ENCODE data around the gene SLC16A12. TPM values are rescaled to one million over a fixed set of nuclear protein-coding genes. Genes with fewer than 3 reads are reported as not detected.

Gene SLC16A12
- under 1 TPM in 2 of 4 donors, not detected in 2; 0.21 to 0.89 TPM for polyA plus RNA-seq
- long read RNA-seq, donor 1 = 0 reads
- long read RNA-seq, donor 2 = 0 reads
- long read RNA-seq, donor 3 = 0 reads
- long read RNA-seq, donor 4 = 0 reads
- long read RNA-seq, donor 5 = 0 reads
- long read RNA-seq, donor 6 = 0 reads
- long read RNA-seq, donor 7 = 0 reads
- long read RNA-seq, donor 8 = 0 reads
- long read RNA-seq, donor 9 = 0 reads
- long read RNA-seq, donor 10 = 0 reads

DNA sequence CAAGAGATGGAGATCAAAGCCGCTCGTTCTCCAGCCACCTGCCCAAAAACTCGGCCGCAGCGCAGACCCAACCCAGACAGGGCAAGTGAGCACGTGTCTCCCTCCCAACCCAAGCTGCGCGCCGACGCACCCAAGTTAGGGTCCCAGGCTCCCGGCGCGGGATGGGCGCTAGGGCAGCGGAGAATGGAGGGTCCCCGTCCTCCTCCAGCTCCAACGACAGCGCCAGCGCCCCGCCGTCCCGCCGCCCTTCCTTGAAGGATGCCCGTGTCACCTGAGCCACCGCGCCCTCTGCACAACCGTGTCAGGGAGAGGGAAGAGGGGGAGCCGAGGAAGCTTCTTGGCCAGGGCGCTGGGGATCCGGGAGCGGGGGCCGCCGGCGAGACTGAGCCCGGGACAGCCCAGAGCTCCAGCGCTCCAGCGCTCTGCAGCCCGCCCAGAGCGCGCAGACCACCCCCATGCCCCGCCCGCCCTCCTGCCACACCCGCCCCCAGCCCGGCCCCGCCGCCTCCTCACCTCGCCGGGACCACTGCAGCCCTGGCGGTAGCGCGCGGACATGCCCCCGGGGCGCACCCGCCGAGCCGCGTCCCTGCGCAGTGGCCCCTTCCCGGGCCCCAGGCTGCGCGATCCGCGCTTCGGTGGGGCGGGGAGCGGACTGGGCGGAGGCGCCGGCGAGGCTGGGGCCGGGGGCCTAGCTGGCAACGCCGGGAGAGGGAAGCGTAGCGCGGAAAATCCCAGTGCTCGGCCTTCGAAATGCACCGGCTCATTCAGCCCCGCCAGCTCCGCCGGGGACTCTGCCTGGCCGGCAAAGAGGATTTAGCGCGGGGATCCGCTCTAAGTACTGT, at the start of gene SLC16A12:
TSS of gene SLC16A12 (minus strand) at position 424 of the 842 bp plus-strand sequence. CDS start 73,016 bp downstream, outside the sequence.
- WGBS, 3 donors = 1 to 4% (median 2%) methylated on average over 53 to 87 of the region's 87 CpGs
- no peaks in the 10 kb centered on the region for H3K9me3 ChIP-seq (ENCODE audit: control insufficient read depth in 2 of 2, insufficient read depth in 1 of 2, low read depth in 1 of 2, low read length in 1 of 2)
- FAIRE-seq (no peak), DNase-seq (peak in 1 of 2 donors; percentile 58)
- peaks cover 0 to 63% (median 24%) of the 10 kb centered on the region in 3 donors for H3K27me3 ChIP-seq (ENCODE audit: control insufficient read depth in 3 of 3, insufficient read depth in 3 of 3, low read length in 3 of 3)
- peaks cover 2 to 12% (median 5%) of the 10 kb centered on the region in 3 donors for H3K4me1 ChIP-seq (ENCODE audit: control insufficient read depth in 3 of 3, insufficient read depth in 2 of 3, low read depth in 1 of 3, low read length in 2 of 3)
- peak within 1 kb of the TSS; percentile 3 to 35 (median 26) for H3K4me3 ChIP-seq (ENCODE audit: low read depth in 1 of 3, low read length in 3 of 3)
- no peak within 1 kb of the TSS for H3K27ac ChIP-seq (ENCODE audit: low read depth in 1 of 3, low read length in 2 of 3)
- H3K36me3 ChIP-seq (ENCODE audit: control insufficient read depth in 3 of 3, insufficient read depth in 2 of 3, low read depth in 1 of 3, low read length in 3 of 3) = no peaks in the 10 kb centered on the region

GRCh38 chr10:89582022-89582421, 46.6 kb upstream of the SLC16A12 start:
- no peaks in the 10 kb centered on the region for H3K9me3 ChIP-seq (ENCODE audit: control insufficient read depth in 2 of 2, insufficient read depth in 1 of 2, low read depth in 1 of 2, low read length in 1 of 2)
- FAIRE-seq (no peak), DNase-seq (no peak)
- 92 to 97% (median 94%) methylated on average over 1 of the region's 1 CpG for WGBS, 3 donors
- H3K36me3 ChIP-seq (ENCODE audit: control insufficient read depth in 3 of 3, insufficient read depth in 2 of 3, low read depth in 1 of 3, low read length in 3 of 3) = peaks cover 0 to 2% (median 0%) of the 10 kb centered on the region in 3 donors
- H3K4me3 ChIP-seq (ENCODE audit: low read depth in 1 of 3, low read length in 3 of 3) = no peak overlapping the region
- H3K27ac ChIP-seq (ENCODE audit: low read depth in 1 of 3, low read length in 2 of 3) = no peak overlapping the region
- no peaks in the 10 kb centered on the region for H3K27me3 ChIP-seq (ENCODE audit: control insufficient read depth in 3 of 3, insufficient read depth in 3 of 3, low read length in 3 of 3)
- no peaks in the 10 kb centered on the region for H3K4me1 ChIP-seq (ENCODE audit: control insufficient read depth in 3 of 3, insufficient read depth in 2 of 3, low read depth in 1 of 3, low read length in 2 of 3)

DNA sequence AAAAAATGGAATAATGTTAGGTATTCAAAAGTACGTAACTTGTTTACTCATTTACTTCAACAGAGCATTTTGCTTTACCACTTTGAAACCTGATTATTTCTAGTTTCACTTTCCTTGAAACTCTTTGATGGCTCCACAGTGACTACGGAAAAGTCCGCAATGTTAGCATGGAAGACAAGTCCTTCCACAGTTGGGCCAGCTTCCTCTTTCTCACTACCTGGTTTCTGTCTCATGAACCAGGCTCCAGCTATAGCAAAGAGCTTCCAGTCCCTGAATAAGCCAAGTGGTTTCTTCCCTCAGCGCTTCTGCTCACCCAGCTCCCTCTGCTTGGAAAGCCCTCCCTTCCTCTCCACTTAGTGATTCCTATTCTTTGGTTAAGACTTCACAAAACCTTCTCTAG, 44.8 kb upstream of the SLC16A12 start:
- Histone ChIP-seq H3K27me3 (ENCODE audit: control insufficient read depth in 3 of 3, insufficient read depth in 3 of 3, low read length in 3 of 3) (no peaks in the 10 kb centered on the region), H3K36me3 (ENCODE audit: control insufficient read depth in 3 of 3, insufficient read depth in 2 of 3, low read depth in 1 of 3, low read length in 3 of 3) (peaks cover 0 to under 1% (median 0%) of the 10 kb centered on the region in 3 donors), H3K4me3 (ENCODE audit: low read depth in 1 of 3, low read length in 3 of 3) (no peak overlapping the region), H3K4me1 (ENCODE audit: control insufficient read depth in 3 of 3, insufficient read depth in 2 of 3, low read depth in 1 of 3, low read length in 2 of 3) (no peaks in the 10 kb centered on the region), H3K27ac (ENCODE audit: low read depth in 1 of 3, low read length in 2 of 3) (no peak overlapping the region), H3K9me3 (ENCODE audit: control insufficient read depth in 2 of 2, insufficient read depth in 1 of 2, low read depth in 1 of 2, low read length in 1 of 2) (no peaks in the 10 kb centered on the region)
- WGBS, 3 donors = 82 to 89% (median 88%) methylated on average over 4 of the region's 4 CpGs
- no peak for FAIRE-seq
- peak in 1 of 2 donors; percentile 25 for DNase-seq

DNA sequence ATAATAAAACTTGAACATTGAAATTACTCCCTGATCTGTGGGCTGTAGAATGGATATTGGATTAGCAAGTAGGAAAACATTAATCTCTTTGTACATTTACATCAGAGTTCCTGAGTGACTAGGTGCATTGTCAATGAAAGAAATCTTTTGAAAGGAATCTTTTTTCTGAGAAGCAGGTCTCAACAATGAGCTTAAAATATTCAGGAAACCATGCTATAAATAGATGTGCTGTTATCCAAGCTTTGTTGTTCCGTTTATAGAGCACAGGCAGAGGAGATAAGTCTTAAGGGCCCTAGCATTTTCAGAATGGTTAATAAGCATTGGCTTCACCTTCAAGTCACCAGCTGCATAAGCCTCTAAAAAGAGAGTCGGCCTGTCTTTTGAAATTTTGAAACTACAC, 41.3 kb upstream of the SLC16A12 start:
- no peak for FAIRE-seq
- WGBS, 3 donors = 75 to 89% (median 87%) methylated on average over 2 of the region's 2 CpGs
- H3K36me3 ChIP-seq (ENCODE audit: control insufficient read depth in 3 of 3, insufficient read depth in 2 of 3, low read depth in 1 of 3, low read length in 3 of 3) = no peaks in the 10 kb centered on the region
- no peak overlapping the region for H3K27ac ChIP-seq (ENCODE audit: low read depth in 1 of 3, low read length in 2 of 3)
- no peaks in the 10 kb centered on the region for H3K4me1 ChIP-seq (ENCODE audit: control insufficient read depth in 3 of 3, insufficient read depth in 2 of 3, low read depth in 1 of 3, low read length in 2 of 3)
- H3K9me3 ChIP-seq (ENCODE audit: control insufficient read depth in 2 of 2, insufficient read depth in 1 of 2, low read depth in 1 of 2, low read length in 1 of 2) = no peaks in the 10 kb centered on the region
- DNase-seq = no peak
- no peak overlapping the region for H3K4me3 ChIP-seq (ENCODE audit: low read depth in 1 of 3, low read length in 3 of 3)
- no peaks in the 10 kb centered on the region for H3K27me3 ChIP-seq (ENCODE audit: control insufficient read depth in 3 of 3, insufficient read depth in 3 of 3, low read length in 3 of 3)

- Histone ChIP-seq H3K4me3 (ENCODE audit: low read depth in 1 of 3, low read length in 3 of 3) (no peak overlapping the region), H3K9me3 (ENCODE audit: control insufficient read depth in 2 of 2, insufficient read depth in 1 of 2, low read depth in 1 of 2, low read length in 1 of 2) (no peaks in the 10 kb centered on the region), H3K27ac (ENCODE audit: low read depth in 1 of 3, low read length in 2 of 3) (no peak overlapping the region), H3K27me3 (ENCODE audit: control insufficient read depth in 3 of 3, insufficient read depth in 3 of 3, low read length in 3 of 3) (no peaks in the 10 kb centered on the region), H3K4me1 (ENCODE audit: control insufficient read depth in 3 of 3, insufficient read depth in 2 of 3, low read depth in 1 of 3, low read length in 2 of 3) (no peaks in the 10 kb centered on the region), H3K36me3 (ENCODE audit: control insufficient read depth in 3 of 3, insufficient read depth in 2 of 3, low read depth in 1 of 3, low read length in 3 of 3) (no peaks in the 10 kb centered on the region)
- 92 to 95% (median 93%) methylated on average over 3 of the region's 3 CpGs for whole genome bisulfite sequencing, 3 donors
- FAIRE-seq = no peak
- DNase-seq = no peak
Observed at GRCh38 chr10:89576022-89576421, 40.6 kb upstream of the SLC16A12 start.

DNA sequence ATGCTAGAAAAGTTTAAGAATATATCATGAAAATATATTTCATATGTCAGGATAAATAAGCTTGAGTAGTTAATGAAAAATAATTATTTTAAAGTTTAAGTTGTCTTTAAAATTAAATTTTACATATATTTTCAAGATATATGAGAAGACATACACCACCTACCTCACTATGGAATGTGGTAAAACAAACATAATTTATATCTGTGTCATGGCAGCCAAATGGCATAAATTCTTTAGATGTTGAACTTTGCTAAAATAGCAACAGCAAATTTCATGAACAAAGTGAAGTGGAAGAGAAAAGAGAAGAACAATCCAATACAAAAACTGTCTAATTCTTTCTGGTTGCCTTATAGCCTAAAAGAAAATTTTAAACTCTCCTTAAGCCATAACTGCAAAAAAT, 39.6 kb upstream of the SLC16A12 start:
- Histone ChIP-seq H3K27me3 (ENCODE audit: control insufficient read depth in 3 of 3, insufficient read depth in 3 of 3, low read length in 3 of 3) (no peaks in the 10 kb centered on the region), H3K36me3 (ENCODE audit: control insufficient read depth in 3 of 3, insufficient read depth in 2 of 3, low read depth in 1 of 3, low read length in 3 of 3) (no peaks in the 10 kb centered on the region), H3K4me1 (ENCODE audit: control insufficient read depth in 3 of 3, insufficient read depth in 2 of 3, low read depth in 1 of 3, low read length in 2 of 3) (no peaks in the 10 kb centered on the region), H3K9me3 (ENCODE audit: control insufficient read depth in 2 of 2, insufficient read depth in 1 of 2, low read depth in 1 of 2, low read length in 1 of 2) (no peaks in the 10 kb centered on the region), H3K27ac (ENCODE audit: low read depth in 1 of 3, low read length in 2 of 3) (no peak overlapping the region), H3K4me3 (ENCODE audit: low read depth in 1 of 3, low read length in 3 of 3) (no peak overlapping the region)
- DNase-seq = no peak
- FAIRE-seq = no peak

- Histone ChIP-seq H3K27me3 (ENCODE audit: control insufficient read depth in 3 of 3, insufficient read depth in 3 of 3, low read length in 3 of 3) (no peaks in the 10 kb centered on the region), H3K27ac (ENCODE audit: low read depth in 1 of 3, low read length in 2 of 3) (no peak overlapping the region), H3K4me3 (ENCODE audit: low read depth in 1 of 3, low read length in 3 of 3) (no peak overlapping the region), H3K4me1 (ENCODE audit: control insufficient read depth in 3 of 3, insufficient read depth in 2 of 3, low read depth in 1 of 3, low read length in 2 of 3) (no peaks in the 10 kb centered on the region), H3K9me3 (ENCODE audit: control insufficient read depth in 2 of 2, insufficient read depth in 1 of 2, low read depth in 1 of 2, low read length in 1 of 2) (no peaks in the 10 kb centered on the region), H3K36me3 (ENCODE audit: control insufficient read depth in 3 of 3, insufficient read depth in 2 of 3, low read depth in 1 of 3, low read length in 3 of 3) (no peaks in the 10 kb centered on the region)
- no peak for FAIRE-seq
- DNase-seq = no peak
- 55 to 88% (median 73%) methylated on average over 1 of the region's 1 CpG for WGBS, 3 donors
Observed at GRCh38 chr10:89574368-89574767, 39.0 kb upstream of the SLC16A12 start.

DNA sequence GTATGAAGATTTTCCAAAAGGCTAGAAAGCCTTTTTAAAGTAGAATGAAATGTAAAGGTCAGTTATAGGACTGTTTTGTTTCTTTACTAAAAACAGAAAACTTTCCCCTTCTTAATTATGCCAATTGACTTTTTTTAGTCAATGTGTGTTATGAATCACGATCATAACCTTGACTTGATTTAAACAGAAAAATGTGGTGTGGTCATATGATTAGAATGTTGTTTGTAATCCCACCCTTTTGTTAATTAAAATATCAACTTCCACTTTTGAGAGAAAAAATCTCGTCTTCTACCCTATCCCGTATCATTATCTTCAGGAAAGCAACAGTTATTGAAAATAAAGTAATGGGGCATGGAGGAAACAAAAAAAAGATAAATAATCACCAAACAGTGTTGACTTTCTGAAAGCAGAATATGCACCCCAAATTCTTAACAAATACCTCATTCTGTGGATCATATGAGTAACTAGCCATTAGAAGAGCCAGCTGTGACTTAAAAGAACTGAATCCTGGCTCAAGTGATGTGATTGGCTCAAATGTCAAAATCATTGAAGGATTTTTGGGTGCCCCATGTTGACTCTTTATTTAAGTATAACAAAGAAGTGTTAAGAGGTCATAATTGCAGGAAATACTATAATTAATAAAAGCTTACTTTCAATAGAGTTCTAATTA, 32.3 kb upstream of the SLC16A12 start:
- FAIRE-seq (no peak), DNase-seq (no peak)
- Histone ChIP-seq H3K36me3 (ENCODE audit: control insufficient read depth in 3 of 3, insufficient read depth in 2 of 3, low read depth in 1 of 3, low read length in 3 of 3) (no peaks in the 10 kb centered on the region), H3K27me3 (ENCODE audit: control insufficient read depth in 3 of 3, insufficient read depth in 3 of 3, low read length in 3 of 3) (no peaks in the 10 kb centered on the region), H3K9me3 (ENCODE audit: control insufficient read depth in 2 of 2, insufficient read depth in 1 of 2, low read depth in 1 of 2, low read length in 1 of 2) (no peaks in the 10 kb centered on the region), H3K4me1 (ENCODE audit: control insufficient read depth in 3 of 3, insufficient read depth in 2 of 3, low read depth in 1 of 3, low read length in 2 of 3) (no peaks in the 10 kb centered on the region), H3K4me3 (ENCODE audit: low read depth in 1 of 3, low read length in 3 of 3) (no peak overlapping the region), H3K27ac (ENCODE audit: low read depth in 1 of 3, low read length in 2 of 3) (no peak overlapping the region)
- 66 to 72% (median 66%) methylated on average over 3 of the region's 3 CpGs for WGBS, 3 donors

Data from small intestine (tissue), 16 donors.